ENCODE results near the gene RNF208. TPM values are rescaled to one million over a fixed set of nuclear protein-coding genes. Genes with fewer than 3 reads are reported as not detected.
"Not testable (repeated sequence)": the region's sequence is repeated elsewhere in the genome, so short reads cannot be mapped to it uniquely, and the experiment has no call there.

The RNF208 gene
- total RNA-seq, 1 donor from 2014 or later, result 12.1 TPM

DNA sequence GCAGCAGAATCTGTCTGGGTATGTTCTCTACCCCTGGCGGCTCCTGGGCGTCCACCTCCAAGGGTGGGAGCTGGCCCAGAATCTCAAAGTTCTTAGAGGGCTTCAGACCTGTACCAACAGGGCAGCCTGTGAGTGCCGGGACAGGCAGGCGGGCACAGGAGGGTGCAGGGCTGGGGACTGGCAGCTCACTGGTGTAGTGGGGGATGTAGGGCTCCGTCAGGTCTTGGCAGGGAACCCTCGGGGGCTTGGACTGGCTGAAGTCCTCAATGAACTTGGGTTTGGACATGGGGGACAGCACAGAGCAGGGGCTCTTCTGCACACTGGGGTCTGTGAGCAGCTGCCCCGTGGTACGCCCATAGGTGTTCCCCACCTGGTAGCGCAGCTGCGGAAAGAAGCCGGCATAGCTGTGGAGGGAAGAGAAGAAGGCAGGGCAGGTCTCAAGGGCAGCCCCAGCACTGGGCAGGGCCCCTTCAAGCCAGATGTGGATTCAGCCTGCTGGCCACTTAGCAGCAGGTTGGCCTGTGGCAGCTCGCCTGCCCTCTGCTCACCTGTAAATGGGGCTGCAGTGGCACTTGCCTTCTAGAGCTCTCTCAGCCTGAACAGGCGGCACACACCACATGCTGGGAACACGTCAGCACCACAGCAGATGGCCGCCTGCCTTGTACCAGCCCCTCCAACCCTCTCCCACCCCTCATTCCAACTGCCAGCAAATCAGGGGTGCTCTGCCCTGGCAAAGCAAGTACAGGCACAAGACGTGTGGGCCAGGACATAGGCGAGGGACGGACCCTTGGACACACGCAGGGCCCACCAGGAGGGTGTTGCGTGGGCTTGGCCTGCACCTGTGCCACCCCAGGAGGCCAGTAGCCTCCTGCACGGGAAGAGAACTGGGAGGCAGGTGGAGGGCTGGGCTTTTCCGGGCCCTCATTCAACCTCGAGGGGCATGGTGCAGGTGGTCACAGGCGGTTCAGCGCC, 23.7 kb upstream of the RNF208 start:
- DNase-seq (ENCODE audit: extremely low spot score, unreplicated experiment), result no peak
- peaks cover 4% of the 10 kb centered on the region for H3K27me3 Mint-ChIP-seq
- H3K4me3 Mint-ChIP-seq, result peak overlapping the region; percentile 34
- no peaks in the 10 kb centered on the region for H3K9me3 Mint-ChIP-seq
- H3K27ac Mint-ChIP-seq, result no peak overlapping the region
- peaks cover 26% of the 10 kb centered on the region for H3K4me1 Mint-ChIP-seq (ENCODE audit: unreplicated experiment)
- H3K36me3 Mint-ChIP-seq, result peaks cover 17% of the 10 kb centered on the region
- TF ChIP-seq, protein P1, sequence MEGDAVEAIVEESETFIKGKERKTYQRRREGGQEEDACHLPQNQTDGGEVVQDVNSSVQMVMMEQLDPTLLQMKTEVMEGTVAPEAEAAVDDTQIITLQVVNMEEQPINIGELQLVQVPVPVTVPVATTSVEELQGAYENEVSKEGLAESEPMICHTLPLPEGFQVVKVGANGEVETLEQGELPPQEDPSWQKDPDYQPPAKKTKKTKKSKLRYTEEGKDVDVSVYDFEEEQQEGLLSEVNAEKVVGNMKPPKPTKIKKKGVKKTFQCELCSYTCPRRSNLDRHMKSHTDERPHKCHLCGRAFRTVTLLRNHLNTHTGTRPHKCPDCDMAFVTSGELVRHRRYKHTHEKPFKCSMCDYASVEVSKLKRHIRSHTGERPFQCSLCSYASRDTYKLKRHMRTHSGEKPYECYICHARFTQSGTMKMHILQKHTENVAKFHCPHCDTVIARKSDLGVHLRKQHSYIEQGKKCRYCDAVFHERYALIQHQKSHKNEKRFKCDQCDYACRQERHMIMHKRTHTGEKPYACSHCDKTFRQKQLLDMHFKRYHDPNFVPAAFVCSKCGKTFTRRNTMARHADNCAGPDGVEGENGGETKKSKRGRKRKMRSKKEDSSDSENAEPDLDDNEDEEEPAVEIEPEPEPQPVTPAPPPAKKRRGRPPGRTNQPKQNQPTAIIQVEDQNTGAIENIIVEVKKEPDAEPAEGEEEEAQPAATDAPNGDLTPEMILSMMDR (conservative IDR thresholded peaks at IDR 0.05), result no peak

DNA sequence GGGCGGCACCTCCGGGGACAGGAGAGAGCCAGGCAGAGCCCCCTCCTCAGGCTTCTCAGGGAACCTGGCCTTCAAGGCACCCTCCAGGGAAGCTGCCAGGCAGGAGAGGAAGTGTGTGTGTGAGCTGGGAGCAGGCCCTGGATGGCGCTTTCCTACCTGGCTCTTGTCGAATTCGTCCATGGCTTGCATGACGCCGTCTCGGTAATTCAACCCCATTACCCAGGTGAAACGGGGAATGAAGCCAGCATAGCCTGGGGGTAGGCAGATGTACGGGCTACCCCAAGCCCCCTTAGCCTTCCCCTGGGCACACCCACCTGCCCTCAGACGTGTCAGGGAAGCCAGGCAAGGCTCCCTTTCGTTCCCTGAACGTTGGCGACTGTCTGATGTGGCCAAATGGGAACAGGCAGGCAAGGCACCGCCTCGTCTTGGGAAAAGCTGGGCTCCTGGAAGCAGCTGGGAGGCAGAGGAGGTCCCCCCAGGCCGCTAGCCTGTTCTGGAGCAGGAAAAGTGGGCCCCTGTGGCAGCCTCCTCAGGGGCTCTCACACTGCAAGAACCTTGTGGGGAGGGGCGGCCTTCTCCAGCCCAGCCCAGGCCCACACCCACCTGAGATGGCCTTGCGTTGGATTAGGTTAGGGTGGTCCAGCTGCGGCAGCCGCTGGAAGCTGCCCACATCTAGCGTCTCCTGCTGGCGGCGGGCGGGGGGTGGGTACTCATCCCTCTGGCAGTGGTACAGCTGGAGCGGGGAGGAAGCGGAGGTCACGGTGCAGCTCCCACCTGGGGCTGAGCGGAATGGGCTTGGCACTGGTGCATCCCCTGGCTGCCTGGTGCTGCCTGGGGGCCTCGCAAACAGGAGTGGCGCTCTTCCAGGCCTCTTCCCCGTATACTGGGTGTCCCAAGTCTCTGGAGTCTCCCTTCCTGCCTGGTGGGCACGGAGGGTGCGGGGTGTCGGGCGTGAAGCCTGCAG, 22.7 kb upstream of the RNF208 start:
- Mint-ChIP-seq H3K27me3 (peaks cover 4% of the 10 kb centered on the region), H3K27ac (peak overlapping the region; percentile 51), H3K4me1 (ENCODE audit: unreplicated experiment) (peaks cover 26% of the 10 kb centered on the region), H3K4me3 (peak overlapping the region; percentile 34), H3K9me3 (no peaks in the 10 kb centered on the region), H3K36me3 (peaks cover 17% of the 10 kb centered on the region)
- DNase-seq (ENCODE audit: extremely low spot score, unreplicated experiment), result no peak
- TF ChIP-seq, protein P1 (conservative IDR thresholded peaks at IDR 0.05), result no peak

DNA sequence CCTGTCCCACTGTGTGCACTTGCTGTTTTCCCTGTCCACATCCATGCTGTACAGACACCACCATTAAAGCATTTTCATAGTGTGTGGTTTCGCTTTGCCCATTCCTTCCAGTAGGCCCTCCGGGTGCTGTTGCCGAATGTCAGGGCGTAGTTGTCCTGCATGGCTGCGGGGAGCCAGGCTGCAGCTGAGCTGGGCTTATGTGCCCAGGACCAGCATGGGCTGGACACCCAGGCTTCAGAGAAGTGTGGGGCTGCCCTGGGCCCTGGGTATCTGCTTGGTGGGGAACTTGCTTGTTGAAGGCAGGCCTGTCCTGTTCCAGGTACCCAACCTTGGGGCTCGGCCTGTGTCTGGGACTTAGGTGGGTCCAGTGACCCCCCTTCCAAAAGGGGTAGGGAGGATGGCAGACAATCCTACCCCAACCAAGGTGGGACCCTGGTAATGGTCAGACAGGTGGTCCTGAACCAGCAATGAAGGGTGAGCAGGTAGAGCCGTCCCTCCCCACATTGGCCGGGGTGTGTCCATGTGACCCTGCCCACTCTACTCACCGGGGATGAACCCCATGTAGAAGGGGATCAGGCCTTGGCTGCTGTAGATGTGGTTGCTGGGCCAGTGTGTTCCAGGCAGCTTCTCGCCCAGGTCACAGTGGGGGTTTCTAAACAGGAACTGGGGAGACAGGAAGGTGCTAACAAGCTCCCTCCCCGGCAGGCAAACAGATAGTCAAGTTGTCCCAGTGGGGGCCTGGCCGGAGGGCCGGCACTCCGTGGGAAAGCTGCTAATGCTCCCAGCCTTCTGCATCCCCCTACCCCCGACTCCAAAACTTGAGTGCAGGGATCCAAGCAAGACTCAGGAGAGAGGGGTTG, 21.8 kb upstream of the RNF208 start:
- TF ChIP-seq, protein P1 (conservative IDR thresholded peaks at IDR 0.05), result no peak
- no peaks in the 10 kb centered on the region for H3K9me3 Mint-ChIP-seq
- DNase-seq (ENCODE audit: extremely low spot score, unreplicated experiment), result no peak
- peak overlapping the region; percentile 89 for H3K4me3 Mint-ChIP-seq
- H3K4me1 Mint-ChIP-seq (ENCODE audit: unreplicated experiment), result peaks cover 30% of the 10 kb centered on the region
- peaks cover 4% of the 10 kb centered on the region for H3K27me3 Mint-ChIP-seq
- peaks cover 17% of the 10 kb centered on the region for H3K36me3 Mint-ChIP-seq
- H3K27ac Mint-ChIP-seq, result peak overlapping the region; percentile 51

DNA sequence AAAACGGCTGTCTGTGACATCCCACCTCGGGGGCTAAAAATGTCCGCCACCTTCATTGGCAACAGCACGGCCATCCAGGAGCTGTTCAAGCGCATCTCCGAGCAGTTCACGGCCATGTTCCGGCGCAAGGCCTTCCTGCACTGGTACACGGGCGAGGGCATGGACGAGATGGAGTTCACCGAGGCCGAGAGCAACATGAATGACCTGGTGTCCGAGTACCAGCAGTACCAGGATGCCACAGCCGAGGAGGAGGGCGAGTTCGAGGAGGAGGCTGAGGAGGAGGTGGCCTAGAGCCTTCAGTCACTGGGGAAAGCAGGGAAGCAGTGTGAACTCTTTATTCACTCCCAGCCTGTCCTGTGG, 21.2 kb upstream of the RNF208 start:
- DNase-seq (ENCODE audit: extremely low spot score, unreplicated experiment); H3K27ac Mint-ChIP-seq; H3K9me3 Mint-ChIP-seq; H3K27me3 Mint-ChIP-seq: not testable (repeated sequence)
- peaks cover 17% of the 10 kb centered on the region for H3K36me3 Mint-ChIP-seq
- peak overlapping the region; percentile 89 for H3K4me3 Mint-ChIP-seq
- H3K4me1 Mint-ChIP-seq (ENCODE audit: unreplicated experiment), result peaks cover 31% of the 10 kb centered on the region

DNA sequence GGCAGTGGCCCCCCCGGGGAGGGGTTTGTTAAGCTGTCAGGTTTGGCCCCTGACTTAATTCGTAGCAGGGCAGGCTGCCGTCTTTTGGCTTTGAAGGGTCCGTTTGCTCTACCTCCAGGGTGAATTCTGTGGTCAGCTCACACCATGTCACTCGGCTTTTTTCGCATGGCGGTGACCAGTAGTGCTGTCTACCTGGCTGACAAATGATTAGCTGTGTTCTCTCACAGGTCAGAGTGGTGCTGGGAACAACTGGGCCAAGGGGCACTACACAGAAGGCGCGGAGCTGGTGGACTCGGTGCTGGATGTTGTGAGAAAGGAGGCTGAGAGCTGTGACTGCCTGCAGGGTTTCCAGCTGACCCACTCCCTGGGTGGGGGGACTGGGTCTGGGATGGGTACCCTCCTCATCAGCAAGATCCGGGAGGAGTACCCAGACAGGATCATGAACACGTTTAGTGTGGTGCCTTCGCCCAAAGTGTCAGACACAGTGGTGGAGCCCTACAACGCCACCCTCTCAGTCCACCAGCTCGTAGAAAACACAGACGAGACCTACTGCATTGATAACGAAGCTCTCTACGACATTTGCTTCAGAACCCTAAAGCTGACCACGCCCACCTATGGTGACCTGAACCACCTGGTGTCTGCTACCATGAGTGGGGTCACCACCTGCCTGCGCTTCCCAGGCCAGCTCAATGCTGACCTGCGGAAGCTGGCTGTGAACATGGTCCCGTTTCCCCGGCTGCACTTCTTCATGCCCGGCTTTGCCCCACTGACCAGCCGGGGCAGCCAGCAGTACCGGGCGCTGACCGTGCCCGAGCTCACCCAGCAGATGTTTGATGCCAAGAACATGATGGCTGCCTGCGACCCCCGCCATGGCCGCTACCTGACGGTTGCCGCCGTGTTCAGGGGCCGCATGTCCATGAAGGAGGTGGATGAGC, 20.5 kb upstream of the RNF208 start:
- H3K27ac Mint-ChIP-seq, result peak overlapping the region; percentile 86
- peaks cover 4% of the 10 kb centered on the region for H3K27me3 Mint-ChIP-seq
- peaks cover 29% of the 10 kb centered on the region for H3K4me1 Mint-ChIP-seq (ENCODE audit: unreplicated experiment)
- peak overlapping the region; percentile 89 for H3K4me3 Mint-ChIP-seq
- no peak for DNase-seq (ENCODE audit: extremely low spot score, unreplicated experiment)
- peaks cover 17% of the 10 kb centered on the region for H3K36me3 Mint-ChIP-seq
- H3K9me3 Mint-ChIP-seq, result no peaks in the 10 kb centered on the region
- TF ChIP-seq, protein P1 (conservative IDR thresholded peaks at IDR 0.05), result no peak

Data from type B pancreatic cell (in vitro differentiated cells).